Neural progenitor cell (in vitro differentiated cells): ENCODE results near the gene CAPN8. TPM values are rescaled to one million over a fixed set of nuclear protein-coding genes. Genes with fewer than 3 reads are reported as not detected.

Experiments
- DNase-seq: peaks from one replicate; pipeline ENCODE4 v3.0.0-alpha.2; 2016; ENCODE audit warnings: low spot score
- H2AFZ ChIP-seq: fragments of 200-600 bp; sonication (generic); replicated peaks from 2 replicates; pipeline ENCODE4 v1.6.1; 2016; ENCODE audit warnings: antibody characterized with exemption
- H3F3A ChIP-seq: fragments of 200-600 bp; sonication (generic); 2 replicates; pipeline ENCODE4 v1.6.1; 2016; ENCODE audit warnings: antibody characterized with exemption, low read depth
- H3K27ac ChIP-seq: fragments of 200-600 bp; sonication (generic); 2 replicates; pipeline ENCODE4 v1.5.1; 2016; ENCODE audit warnings: mild to moderate bottlenecking
- H3K27me3 ChIP-seq: fragments of 200-600 bp; sonication (generic); 2 replicates; pipeline ENCODE4 v1.6.1; 2016; ENCODE audit warnings: mild to moderate bottlenecking, moderate library complexity
- H3K36me3 ChIP-seq: fragments of 200-600 bp; sonication (generic); 2 replicates; pipeline ENCODE4 v1.5.1; 2016
- H3K4me1 ChIP-seq: fragments of 200-600 bp; sonication (generic); 2 replicates; pipeline ENCODE4 v1.6.1; 2016; ENCODE audit warnings: mixed run types
- H3K4me2 ChIP-seq: fragments of 200-600 bp; sonication (generic); 2 replicates; pipeline ENCODE4 v1.6.1; 2016
- H3K4me3 ChIP-seq: fragments of 200-600 bp; sonication (generic); 2 replicates; pipeline ENCODE4 v1.5.1; 2016
- H3K79me2 ChIP-seq: fragments of 200-600 bp; sonication (generic); 2 replicates; pipeline ENCODE4 v1.6.1; 2016; ENCODE audit warnings: low read depth
- H3K9ac ChIP-seq: fragments of 200-600 bp; sonication (generic); 2 replicates; pipeline ENCODE4 v1.6.1; 2016
- H3K9me3 ChIP-seq: fragments of 200-600 bp; sonication (generic); 2 replicates; pipeline ENCODE4 v1.5.1; 2016; ENCODE audit warnings: low read depth
- H4K20me1 ChIP-seq: fragments of 200-600 bp; sonication (generic); 2 replicates; pipeline ENCODE4 v1.6.1; 2016; ENCODE audit warnings: low read depth
- H3K27ac Mint-ChIP-seq: 3 replicates; pipeline ENCODE4 v1.8.0; 2021; ENCODE audit warnings: mixed read lengths
- H3K27me3 Mint-ChIP-seq: 2 replicates; pipeline ENCODE4 v1.8.0; 2022; ENCODE audit warnings: low read depth, mild to moderate bottlenecking, inconsistent platforms, moderate library complexity, mixed read lengths; ENCODE audit not compliant: insufficient read depth
- H3K36me3 Mint-ChIP-seq: 3 replicates; pipeline ENCODE4 v1.8.0; 2021; ENCODE audit warnings: mixed read lengths
- H3K4me1 Mint-ChIP-seq: 3 replicates; pipeline ENCODE4 v1.8.0; 2021; ENCODE audit warnings: mixed read lengths
- H3K4me3 Mint-ChIP-seq: 3 replicates; pipeline ENCODE4 v1.8.0; 2021; ENCODE audit warnings: mild to moderate bottlenecking, moderate library complexity, mixed read lengths
- H3K9me3 Mint-ChIP-seq: 3 replicates; pipeline ENCODE4 v1.8.0; 2020; ENCODE audit warnings: mixed read lengths
- CTCF ChIP-seq: fragments of 200-600 bp; sonication (generic); IDR thresholded peaks from 2 replicates; pipeline ENCODE4 v1.5.1; 2017; ENCODE audit warnings: antibody characterized with exemption, mild to moderate bottlenecking
- EZH2 ChIP-seq: fragments of 200-600 bp; sonication (generic); IDR thresholded peaks from 2 replicates; pipeline ENCODE4 v1.6.1; 2017; ENCODE audit warnings: antibody characterized with exemption, mild to moderate bottlenecking, moderate library complexity
- EZH2phosphoT487 ChIP-seq: fragments of 200-600 bp; sonication (generic); IDR thresholded peaks from 2 replicates; pipeline ENCODE4 v1.6.1; 2017; ENCODE audit warnings: antibody characterized with exemption
- total RNA-seq: library from RNA; depleted of rRNA; stranded (reverse); fragments of >200 nt; gene quantifications from 2 replicates; pipeline ENCODE4 v1.2.3, GENCODE V29; 2015; ENCODE audit warnings: low replicate concordance

The CAPN8 gene
- total RNA-seq, 1 donor from 2014 or later = not detected

DNA sequence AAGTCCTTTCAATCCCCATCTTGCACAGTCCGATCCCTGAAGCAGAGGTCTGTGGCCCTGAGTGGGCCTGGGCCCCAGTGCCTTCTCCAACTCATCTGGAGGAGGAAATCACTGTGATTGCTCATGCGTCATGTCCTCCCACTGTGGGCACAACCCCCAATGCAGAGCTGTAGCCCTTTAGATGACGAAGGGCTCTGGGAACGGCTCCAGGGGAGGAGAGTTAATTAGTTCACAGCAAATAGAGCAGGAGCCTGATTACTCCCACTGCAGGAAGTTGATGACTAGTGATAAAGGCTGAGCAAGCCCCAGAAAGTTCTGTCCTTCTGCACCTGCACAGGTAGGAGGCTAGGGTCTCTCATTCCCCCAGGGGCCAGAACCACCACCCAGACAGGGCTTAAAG, 160.8 kb downstream of the CAPN8 start:
- peaks cover 4% of the 10 kb centered on the region for H3K27me3 Mint-ChIP-seq
- H3K4me3 Mint-ChIP-seq = no peak overlapping the region
- Histone ChIP-seq H3K4me3 (no peak overlapping the region), H3K9me3 (no peaks in the 10 kb centered on the region), H3K27ac (no peak overlapping the region), H3K27me3 (no peaks in the 10 kb centered on the region), H3K79me2 (no peaks in the 10 kb centered on the region), H3K4me2 (no peak overlapping the region), H3F3A (no peaks in the 10 kb centered on the region), H2AFZ (no peak overlapping the region), H4K20me1 (no peaks in the 10 kb centered on the region), H3K36me3 (no peaks in the 10 kb centered on the region), H3K9ac (no peak overlapping the region), H3K4me1 (peaks cover 9% of the 10 kb centered on the region)
- no peaks in the 10 kb centered on the region for H3K9me3 Mint-ChIP-seq
- H3K4me1 Mint-ChIP-seq = peaks cover 8% of the 10 kb centered on the region
- H3K27ac Mint-ChIP-seq = no peak overlapping the region
- H3K36me3 Mint-ChIP-seq = no peaks in the 10 kb centered on the region
- TF ChIP-seq EZH2phosphoT487 (no peak), CTCF (no peak), EZH2 (no peak)
- DNase-seq = no peak

- peaks cover under 1% of the 10 kb centered on the region for H3K9me3 Mint-ChIP-seq
- no peaks in the 10 kb centered on the region for H3K79me2 ChIP-seq
- H3K27me3 ChIP-seq = no peaks in the 10 kb centered on the region
- H3K4me3 Mint-ChIP-seq = no peak overlapping the region
- H3K4me2 ChIP-seq = no peak overlapping the region
- peaks cover 9% of the 10 kb centered on the region for H3K4me1 ChIP-seq
- H3K4me1 Mint-ChIP-seq = peaks cover 6% of the 10 kb centered on the region
- no peaks in the 10 kb centered on the region for H3K9me3 ChIP-seq
- peaks cover 2% of the 10 kb centered on the region for H3K27me3 Mint-ChIP-seq
- no peaks in the 10 kb centered on the region for H3K36me3 ChIP-seq
- no peak overlapping the region for H3K4me3 ChIP-seq
- TF ChIP-seq EZH2phosphoT487 = no peak
- DNase-seq = no peak
- no peaks in the 10 kb centered on the region for H3F3A ChIP-seq
- no peaks in the 10 kb centered on the region for H4K20me1 ChIP-seq
- no peak overlapping the region for H3K27ac Mint-ChIP-seq
- H3K27ac ChIP-seq = no peak overlapping the region
- no peak overlapping the region for H3K9ac ChIP-seq
- no peaks in the 10 kb centered on the region for H3K36me3 Mint-ChIP-seq
- H2AFZ ChIP-seq = no peak overlapping the region
Measured at GRCh38 chr1:223503348-223503747, 162.2 kb downstream of the CAPN8 start.

DNA sequence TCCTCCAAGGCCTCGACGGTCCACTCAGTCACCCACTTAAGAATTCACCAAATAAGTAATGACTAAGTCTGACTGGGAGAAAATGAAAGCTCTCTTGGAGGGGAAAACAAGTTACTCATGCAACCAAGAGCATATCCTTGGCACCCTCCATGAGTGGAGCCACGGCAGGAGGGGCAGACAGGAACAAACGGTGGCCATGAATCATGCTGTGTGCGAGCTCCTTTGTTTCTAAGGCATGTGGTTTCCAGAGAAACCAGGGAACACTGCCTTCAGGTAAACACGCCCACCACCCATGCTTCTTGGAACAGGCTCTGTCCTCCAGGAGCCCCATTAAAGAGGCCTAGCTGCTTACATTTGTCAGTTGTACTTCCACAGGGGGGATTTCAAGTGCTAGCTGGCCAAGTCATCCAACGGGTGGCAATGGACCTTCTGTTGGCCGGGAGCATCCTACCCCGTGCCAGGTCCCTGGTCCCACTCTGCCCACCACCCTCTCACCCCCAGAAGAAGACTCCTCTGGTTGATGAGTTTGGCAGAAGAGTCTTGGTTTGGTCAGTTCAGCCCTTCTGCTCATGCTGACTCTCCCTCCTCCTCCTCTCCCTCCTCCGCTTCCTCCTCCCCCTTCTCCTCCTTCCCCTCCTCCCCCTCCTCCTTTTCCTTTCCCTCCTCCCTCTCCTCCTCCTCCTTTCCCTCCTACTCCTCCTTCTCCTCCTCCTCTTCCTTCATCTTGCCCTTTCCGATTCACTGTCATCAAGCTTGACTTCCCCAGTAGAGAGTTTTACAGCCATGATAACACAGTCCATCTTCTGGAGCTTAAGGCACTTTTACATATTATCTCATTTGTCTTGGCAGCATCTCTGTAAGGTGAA, 164.7 kb downstream of the CAPN8 start:
- H3K4me1 Mint-ChIP-seq = peaks cover 17% of the 10 kb centered on the region

More for the DNA sequence above, 164.7 kb downstream of the CAPN8 start:
- no peak for DNase-seq
- Histone ChIP-seq H3K79me2 (no peaks in the 10 kb centered on the region), H3K4me2 (no peak overlapping the region), H3K27me3 (no peaks in the 10 kb centered on the region), H3K36me3 (no peaks in the 10 kb centered on the region), H4K20me1 (no peaks in the 10 kb centered on the region), H3K4me3 (no peak overlapping the region), H3K4me1 (peaks cover 17% of the 10 kb centered on the region), H3F3A (peaks cover 6% of the 10 kb centered on the region), H3K9me3 (no peaks in the 10 kb centered on the region), H3K27ac (no peak overlapping the region), H3K9ac (no peak overlapping the region), H2AFZ (no peak overlapping the region)
- TF ChIP-seq CTCF (no peak), EZH2 (no peak), EZH2phosphoT487 (no peak)
- H3K4me3 Mint-ChIP-seq = no peak overlapping the region
- H3K9me3 Mint-ChIP-seq = peaks cover 2% of the 10 kb centered on the region
- no peak overlapping the region for H3K27ac Mint-ChIP-seq
- H3K36me3 Mint-ChIP-seq = no peaks in the 10 kb centered on the region
- peaks cover 6% of the 10 kb centered on the region for H3K27me3 Mint-ChIP-seq
